HepG2 (cell line): ENCODE data around the gene CHKA. TPM values are rescaled to one million over a fixed set of nuclear protein-coding genes. Genes with fewer than 3 reads are reported as not detected.
A peak's percentile ranks its signal among the peaks of the same experiment; 100 is the strongest.

Experiments used
- ATAC-seq: fragments of 200-7000 bp; cut with Tn5 transposase; 3 replicates; pipeline ENCODE4 v1.9.1; 2020; ENCODE audit warnings: mild to moderate bottlenecking, moderate library complexity
- BruUV-seq: library from RNA; stranded (reverse); fragments of 400-500 nt; replicated peaks from 2 replicates; lab custom pipeline; 2021; lab: Mats Ljungman, UMichigan
- CTCF ChIA-PET: fragments of 300-600 bp; formaldehyde crosslinking; extraction: SDS; loops from one replicate; lab custom pipeline; 2021; ENCODE audit warnings: low total read pairs, inconsistent platforms, low intra/inter-chr PET ratio; lab: Yijun Ruan, JAX
- POLR2A ChIA-PET: fragments of 350-600 bp; sonication (Branson Sonifier 250); formaldehyde crosslinking; loops from one replicate; lab custom pipeline; 2020; ENCODE audit warnings: antibody characterized with exemption, inconsistent platforms; lab: Yijun Ruan, JAX
- DNase-seq: peaks from one replicate; pipeline ENCODE4 v3.0.0-alpha.2; 2015; ENCODE audit warnings: low spot score
- FAIRE-seq: peaks from 3 replicates; lab custom pipeline; 2011; peaks lifted over from hg19 to GRCh38; lab: Jason Lieb, UNC
- H2AFZ ChIP-seq: one replicate; pipeline ENCODE4 v1.6.1; 2011; ENCODE audit warnings: low read length, inconsistent platforms
- H3K27ac ChIP-seq: fragments of 300-600 bp; 3 replicates; pipeline ENCODE4 v1.8.0; 2011; ENCODE audit warnings: mixed run types, mild to moderate bottlenecking, mixed read lengths, low read length, inconsistent platforms; ENCODE audit not compliant: insufficient read depth; ENCODE audit errors: extremely low read length
- H3K27me3 ChIP-seq, 2 experiments: fragments of 200-600 bp in 1 of 2; 2 replicates in 1 of 2; 3 replicates in 1 of 2; pipeline versions ENCODE4 v1.6.0 to v1.8.0; 2011; ENCODE audit warnings: low read length in 2 of 2, mild to moderate bottlenecking in 2 of 2, moderate library complexity in 2 of 2, inconsistent platforms in 1 of 2; ENCODE audit not compliant: insufficient read depth in 2 of 2, control insufficient read depth in 1 of 2
- H3K36me3 ChIP-seq, 2 experiments: fragments of 200-600 bp in 1 of 2; replicated peaks in 1 of 2; 2 replicates in 1 of 2; 3 replicates in 1 of 2; pipeline versions ENCODE4 v1.5.1 to v1.8.0; 2011; ENCODE audit warnings: low read length in 2 of 2, inconsistent platforms in 1 of 2; ENCODE audit not compliant: insufficient read depth in 2 of 2, control insufficient read depth in 1 of 2
- H3K4me1 ChIP-seq: 2 replicates; pipeline ENCODE4 v1.5.1; 2012; ENCODE audit warnings: low read length, inconsistent platforms; ENCODE audit not compliant: insufficient read depth
- H3K4me2 ChIP-seq: 2 replicates; pipeline ENCODE4 v1.6.0; 2011; ENCODE audit warnings: low read depth, low read length, inconsistent platforms
- H3K4me3 ChIP-seq, 3 experiments: fragments of 200-600 bp in 1 of 3; sonication (generic), shearing (Covaris generic) in 1 of 3; replicated peaks in 1 of 3; 2 replicates each; pipeline ENCODE4 v1.5.1; 2011 to 2016; ENCODE audit warnings: low read length in 3 of 3, inconsistent platforms in 2 of 3, low read depth in 2 of 3, mild to moderate bottlenecking in 2 of 3, control low read depth in 1 of 3, mixed read lengths in 1 of 3; ENCODE audit not compliant: insufficient read depth in 1 of 3
- H3K79me2 ChIP-seq: one replicate; pipeline ENCODE4 v1.6.1; 2011; ENCODE audit warnings: low read length, inconsistent platforms; ENCODE audit not compliant: insufficient read depth
- H3K9ac ChIP-seq: 2 replicates; pipeline ENCODE4 v1.6.0; 2011; ENCODE audit warnings: mild to moderate bottlenecking, low read depth, low read length, inconsistent platforms; ENCODE audit not compliant: insufficient read depth
- H3K9me3 ChIP-seq: 2 replicates; pipeline ENCODE4 v1.5.1; 2012; ENCODE audit warnings: mild to moderate bottlenecking, low read length
- H4K20me1 ChIP-seq: 2 replicates; pipeline ENCODE4 v1.6.0; 2011; ENCODE audit warnings: inconsistent platforms, mild to moderate bottlenecking, low read length, moderate library complexity; ENCODE audit not compliant: insufficient read depth
- AHR ChIP-seq: IDR thresholded peaks from 2 replicates; pipeline ENCODE4 v1.6.1; 2018; ENCODE audit warnings: missing genetic modification reagents, missing compliant biosample characterization
- ATF4 ChIP-seq, 2 experiments: fragments of 450-650 bp in 1 of 2; sonication (generic) in 1 of 2; formaldehyde crosslinking; IDR thresholded peaks; 2 replicates each; pipeline versions ENCODE4 v1.5.0 to v1.8.0; 2020 to 2022; ENCODE audit warnings: mild to moderate bottlenecking in 1 of 2, missing genetic modification reagents in 1 of 2
- ELF1 ChIP-seq: sonication (generic); formaldehyde crosslinking; IDR thresholded peaks from 2 replicates; pipeline ENCODE4 v1.4.0; 2020; ENCODE audit warnings: missing genetic modification reagents
- KAT7 ChIP-seq: IDR thresholded peaks from 2 replicates; pipeline ENCODE4 v1.6.1; 2018; ENCODE audit warnings: borderline replicate concordance, missing compliant biosample characterization
- MAX ChIP-seq: IDR thresholded peaks from 2 replicates; pipeline ENCODE4 v1.6.1; 2012; ENCODE audit warnings: inconsistent platforms
- NFE2L1 ChIP-seq: sonication (generic); formaldehyde crosslinking; IDR thresholded peaks from 2 replicates; pipeline ENCODE4 v1.4.0; 2020; ENCODE audit warnings: missing genetic modification reagents, mild to moderate bottlenecking, borderline replicate concordance
- NONO ChIP-seq, 2 experiments: fragments of 450-650 bp in 1 of 2; sonication (generic) in 1 of 2; formaldehyde crosslinking in 1 of 2; IDR thresholded peaks in 1 of 2; conservative IDR thresholded peaks in 1 of 2; 2 replicates each; pipeline versions ENCODE4 v1.6.1 to v1.8.0; 2017 to 2022; ENCODE audit warnings: mild to moderate bottlenecking in 1 of 2, missing genetic modification reagents in 1 of 2, moderate library complexity in 1 of 2
- NR1H2 ChIP-seq: sonication (generic); formaldehyde crosslinking; IDR thresholded peaks from 2 replicates; pipeline ENCODE4 v1.8.1; 2022; ENCODE audit warnings: low read depth, missing genetic modification reagents, borderline replicate concordance
- RBAK ChIP-seq: sonication (generic); formaldehyde crosslinking; IDR thresholded peaks from 2 replicates; pipeline ENCODE4 v1.5.1; 2020; ENCODE audit warnings: mild to moderate bottlenecking, missing genetic modification reagents
- REL ChIP-seq: sonication (generic); formaldehyde crosslinking; conservative IDR thresholded peaks from 2 replicates; pipeline ENCODE4 v1.8.0; 2022; ENCODE audit warnings: mild to moderate bottlenecking, missing genetic modification reagents, moderate library complexity
- RFX5 ChIP-seq: IDR thresholded peaks from 2 replicates; pipeline ENCODE4 v1.6.1; 2011; ENCODE audit warnings: low read depth, low read length, improper control_type of control experiment
- SOX5 ChIP-seq: IDR thresholded peaks from 2 replicates; pipeline ENCODE4 v1.6.1; 2016; ENCODE audit warnings: borderline replicate concordance
- SP4 ChIP-seq: sonication (generic); formaldehyde crosslinking; IDR thresholded peaks from 2 replicates; pipeline ENCODE4 v1.8.1; 2023; ENCODE audit warnings: mild to moderate bottlenecking, missing genetic modification reagents
- ZFAT ChIP-seq: sonication (generic); formaldehyde crosslinking; conservative IDR thresholded peaks from 2 replicates; pipeline ENCODE4 v1.8.1; 2023; ENCODE audit warnings: missing genetic modification reagents, inconsistent platforms
- ZMYM4 ChIP-seq: sonication (generic); formaldehyde crosslinking; IDR thresholded peaks from 2 replicates; pipeline ENCODE4 v1.8.1; 2023; ENCODE audit warnings: mild to moderate bottlenecking, missing genetic modification reagents
- ZNF224 ChIP-seq: sonication (generic); formaldehyde crosslinking; IDR thresholded peaks from 2 replicates; pipeline ENCODE4 v1.5.0; 2020; ENCODE audit warnings: mild to moderate bottlenecking, missing genetic modification reagents
- ZNF256 ChIP-seq: sonication (generic); formaldehyde crosslinking; conservative IDR thresholded peaks from 2 replicates; pipeline ENCODE4 v1.4.0; 2020; ENCODE audit warnings: missing genetic modification reagents
- ZNF263 ChIP-seq: sonication (generic); formaldehyde crosslinking; IDR thresholded peaks from 2 replicates; pipeline ENCODE4 v1.4.0; 2020; ENCODE audit warnings: missing genetic modification reagents
- ZNF264 ChIP-seq: sonication (generic); formaldehyde crosslinking; IDR thresholded peaks from 2 replicates; pipeline ENCODE4 v1.4.0; 2020; ENCODE audit warnings: missing genetic modification reagents
- ZNF354B ChIP-seq: sonication (generic); formaldehyde crosslinking; IDR thresholded peaks from 2 replicates; pipeline ENCODE4 v1.8.0; 2022; ENCODE audit warnings: mild to moderate bottlenecking, missing genetic modification reagents
- ZNF703 ChIP-seq: sonication (generic); formaldehyde crosslinking; IDR thresholded peaks from 2 replicates; pipeline ENCODE4 v1.5.1; 2020; ENCODE audit warnings: missing genetic modification reagents, mild to moderate bottlenecking, moderate library complexity, borderline replicate concordance
- ZNF775 ChIP-seq: sonication (generic); formaldehyde crosslinking; IDR thresholded peaks from 2 replicates; pipeline ENCODE4 v1.4.0; 2020; ENCODE audit warnings: missing genetic modification reagents, mild to moderate bottlenecking, moderate library complexity, borderline replicate concordance
- ZNF891 ChIP-seq: sonication (generic); formaldehyde crosslinking; IDR thresholded peaks from 2 replicates; pipeline ENCODE4 v1.5.0; 2020; ENCODE audit warnings: mild to moderate bottlenecking, missing genetic modification reagents
- WGBS: methylation state at CpG from one replicate; pipeline ENCODE4 v1.1.6; 2017; ENCODE audit warnings: low lambda C conversion rate; 5-methylcytosine and 5-hydroxymethylcytosine counted together
- in situ Hi-C: cut with HindIII; loops from 2 replicates; pipeline ENCODE4 v1.10.0; 2017; ENCODE audit warnings: low pct_unique_long_range_greater_than_20kb; ENCODE audit not compliant: extremely low pct_ligation_motif_present
- intact Hi-C: fragments of 100-400 bp; cut with micrococcal nuclease; formaldehyde crosslinking; loops from one replicate; pipeline ENCODE4 v1.10.0; 2022; ENCODE audit not compliant: unreplicated experiment
- polyA plus RNA-seq, 8 experiments: library from polyadenylated mRNA; depleted of rRNA in 3 of 8; stranded (reverse) in 7 of 8; unstranded in 1 of 8; fragments of >200 nt; fragmentation: Illumina TruSeq in 4 of 8; extraction: Trizol in 4 of 8; gene quantifications; 2 replicates each; pipeline versions ENCODE4 v1.2.1 to v1.2.3, GENCODE V29; 2011 to 2016; ENCODE audit warnings: low read depth in 4 of 8, missing spikeins in 1 of 8, mixed read lengths in 1 of 8; ENCODE audit not compliant: insufficient read depth in 1 of 8
- total RNA-seq, 5 experiments: library from RNA; depleted of rRNA; stranded (reverse); fragments of >200 nt; fragmentation: Illumina TruSeq; extraction: Trizol; gene quantifications; 2 replicates each; pipeline ENCODE4 v1.2.3, GENCODE V29; 2016; ENCODE audit warnings: low read depth in 1 of 5

The CHKA gene
- total and polyA plus RNA-seq, 2 of the 13 experiments (the other 11 are each of a cell fraction or from before 2014, with no cell fraction given), result 71.6 to 92.7 TPM

GRCh38 chr11:68116974-68117373 lies 4.2 kb downstream of the CHKA start (continued):
- TF ChIP-seq SOX5 (CRISPR knock-in tag) (peak; percentile 22; the same call in 1 of the 2 replicates), RBAK (no peak), ZNF775 (CRISPR knock-in tag) (no peak), MAX (no peak), ZNF224 (no peak), ZNF256 (CRISPR knock-in tag) (no peak), ATF4 (CRISPR knock-in tag; IDR thresholded peaks at IDR 0.05) (no peak)

GRCh38 chr11:68116126-68116525 lies 5.1 kb downstream of the CHKA start:
- CTCF ChIA-PET, result no interaction called here
- Histone ChIP-seq H3K9ac (no peak overlapping the region), H4K20me1 (peaks cover 71% of the 10 kb centered on the region)

More at GRCh38 chr11:68116126-68116525, 5.1 kb downstream of the CHKA start:
- Histone ChIP-seq H3K27ac (no peak overlapping the region), H2AFZ (no peak overlapping the region), H3K4me3 (no peak overlapping the region), H3K79me2 (peaks cover 91% of the 10 kb centered on the region), H3K4me2 (peak overlapping the region; percentile 82), H3K4me1 (peaks cover 64% of the 10 kb centered on the region), H3K9me3 (no peaks in the 10 kb centered on the region), H3K36me3 (peaks cover 9 to 41% of the 10 kb centered on the region in 2 experiments; a peak in 4 of 5 replicates)
- FAIRE-seq (no peak), ATAC-seq (no peak), DNase-seq (no peak)
- in situ Hi-C loops, result no loop called here
- intact Hi-C loops, result no loop called here
- 91% methylated on average over 7 of the region's 7 CpGs for WGBS
- no TSS peak for BruUV-seq
- POLR2A ChIA-PET, result interaction anchor here (1.6 to 7.3 kb wide), 4 partner anchors 12 to 31 kb away, joined by 4 to 98 read pairs (median 25); no protein-coding TSS in a partner anchor
- TF ChIP-seq NFE2L1 (CRISPR knock-in tag) (no peak), REL (CRISPR knock-in tag) (no peak), ZNF264 (no peak), ZNF703 (CRISPR knock-in tag) (no peak), RFX5 (no peak), ZNF354B (CRISPR knock-in tag) (no peak), ZNF263 (no peak), ZMYM4 (no peak), SP4 (CRISPR knock-in tag) (no peak), ZFAT (CRISPR knock-in tag) (no peak), ZNF891 (CRISPR knock-in tag) (no peak), KAT7 (no peak), NR1H2 (no peak), AHR (CRISPR knock-in tag) (no peak), ELF1 (no peak), NONO (IDR thresholded peaks at IDR 0.05) (no peak), NONO (CRISPR knock-in tag; conservative IDR thresholded peaks at IDR 0.05) (no peak)
- TF ChIP-seq, all 625 proteins: peak for 0
- no peaks in the 10 kb centered on the region; a peak in 1 of 5 replicates for H3K27me3 ChIP-seq
